Endothelial cell of umbilical vein (primary cell): ENCODE data around the gene B3GALT5. TPM values are rescaled to one million over a fixed set of nuclear protein-coding genes. Genes with fewer than 3 reads are reported as not detected.

Experiments
- BruUV-seq: library from RNA; stranded (reverse); fragments of 400-500 nt; replicated peaks from 2 replicates; lab custom pipeline; 2021; lab: Mats Ljungman, UMichigan
- CTCF ChIA-PET: fragments of 300-600, 350-600 bp; sonication (Branson Sonifier 250); formaldehyde crosslinking; loops from one replicate; lab custom pipeline; 2021; ENCODE audit warnings: antibody characterized with exemption, inconsistent platforms; lab: Charles Lee
- POLR2A ChIA-PET: fragments of 300-600, 350-600 bp; sonication (Branson Sonifier 250); formaldehyde crosslinking; loops from one replicate; lab custom pipeline; 2021; ENCODE audit warnings: antibody characterized with exemption, inconsistent platforms; lab: Charles Lee
- DNase-seq: peaks from one replicate; pipeline ENCODE4 v3.0.0-alpha.2; 2011; ENCODE audit warnings: low read depth, low spot score
- FAIRE-seq: peaks from 2 replicates; lab custom pipeline; 2011; peaks lifted over from hg19 to GRCh38; lab: Jason Lieb, UNC
- H2AFZ ChIP-seq: 2 replicates; pipeline ENCODE4 v1.6.0; 2012; ENCODE audit warnings: low read depth, low read length, control low read depth, inconsistent platforms
- H3K27ac ChIP-seq: 2 replicates; pipeline ENCODE4 v1.5.1; 2011; ENCODE audit warnings: low read depth, mild to moderate bottlenecking, control low read depth, low read length, moderate library complexity; ENCODE audit not compliant: insufficient read depth
- H3K27me3 ChIP-seq, 2 experiments: 2 replicates each; pipeline versions ENCODE4 v1.6.0 to v1.6.1; 2011; ENCODE audit warnings: low read length in 2 of 2, mixed read lengths in 1 of 2; ENCODE audit not compliant: control insufficient read depth in 2 of 2, insufficient read depth in 2 of 2
- H3K36me3 ChIP-seq, 2 experiments: 2 replicates in 1 of 2; 3 replicates in 1 of 2; pipeline ENCODE4 v1.5.1; 2011; ENCODE audit warnings: low read length in 2 of 2, mild to moderate bottlenecking in 1 of 2, moderate library complexity in 1 of 2; ENCODE audit not compliant: control insufficient read depth in 2 of 2, insufficient read depth in 2 of 2; ENCODE audit errors: extremely low read depth in 1 of 2
- H3K4me1 ChIP-seq: 3 replicates; pipeline ENCODE4 v1.5.1; 2011; ENCODE audit warnings: mild to moderate bottlenecking, low read length; ENCODE audit not compliant: control insufficient read depth, insufficient read depth; ENCODE audit errors: extremely low read depth
- H3K4me2 ChIP-seq: 2 replicates; pipeline ENCODE4 v1.6.1; 2011; ENCODE audit warnings: low read length, control low read depth, mixed read lengths; ENCODE audit not compliant: insufficient read depth
- H3K4me3 ChIP-seq, 3 experiments: fragments of 200-600 bp in 1 of 3; sonication (generic), shearing (Covaris generic) in 1 of 3; replicated peaks in 1 of 3; 2 replicates each; pipeline ENCODE4 v1.5.1; 2011 to 2016; ENCODE audit warnings: control low read depth in 3 of 3, low read length in 3 of 3, mild to moderate bottlenecking in 2 of 3, inconsistent platforms in 1 of 3, low read depth in 1 of 3, moderate library complexity in 1 of 3; ENCODE audit not compliant: insufficient read depth in 1 of 3
- H3K79me2 ChIP-seq: 2 replicates; pipeline ENCODE4 v1.6.0; 2012; ENCODE audit warnings: low read length, inconsistent platforms; ENCODE audit not compliant: control insufficient read depth, insufficient read depth
- H3K9ac ChIP-seq: replicated peaks from 2 replicates; pipeline ENCODE3; 2011; ENCODE audit warnings: low read length, control low read depth; ENCODE audit not compliant: insufficient read depth; ENCODE audit errors: extremely low read depth
- H3K9me1 ChIP-seq: replicated peaks from 3 replicates; pipeline ENCODE4 v1.6.0; 2011; ENCODE audit warnings: mild to moderate bottlenecking, low read length; ENCODE audit not compliant: control insufficient read depth, insufficient read depth; ENCODE audit errors: extremely low read depth
- H3K9me3 ChIP-seq: replicated peaks from 2 replicates; pipeline ENCODE4 v1.5.1; 2012; ENCODE audit warnings: low read length, inconsistent platforms; ENCODE audit not compliant: control insufficient read depth, insufficient read depth
- H4K20me1 ChIP-seq: replicated peaks from 2 replicates; pipeline ENCODE3; 2011; ENCODE audit warnings: mild to moderate bottlenecking, low read length; ENCODE audit not compliant: control insufficient read depth, insufficient read depth; ENCODE audit errors: extremely low read depth
- CTCF ChIP-seq, 2 donors: IDR thresholded peaks; 1 replicate in 1 of 2; 2 replicates in 1 of 2; pipeline ENCODE4 v1.5.1; 2011; ENCODE audit warnings: low read length in 2 of 2, mild to moderate bottlenecking in 2 of 2, moderate library complexity in 2 of 2, control low read depth in 1 of 2, inconsistent platforms in 1 of 2, low read depth in 1 of 2; ENCODE audit not compliant: insufficient read depth in 1 of 2; ENCODE audit errors: extremely low read depth in 1 of 2
- EZH2 ChIP-seq: IDR thresholded peaks from 2 replicates; pipeline ENCODE4 v1.6.1; 2012; ENCODE audit warnings: borderline replicate concordance, low read depth, mild to moderate bottlenecking, moderate library complexity, low read length, inconsistent platforms; ENCODE audit not compliant: severe bottlenecking
- GATA2 ChIP-seq: IDR thresholded peaks from 2 replicates; pipeline ENCODE4 v1.7.0; 2011; ENCODE audit warnings: low read depth, mild to moderate bottlenecking, moderate library complexity, mixed read lengths, low read length; ENCODE audit not compliant: insufficient read length, insufficient read depth
- JUN ChIP-seq: IDR thresholded peaks from 2 replicates; pipeline ENCODE4 v1.6.1; 2011; ENCODE audit warnings: borderline replicate concordance, low read depth; ENCODE audit not compliant: insufficient read length, insufficient read depth
- MAX ChIP-seq: IDR thresholded peaks from 2 replicates; pipeline ENCODE4 v1.6.1; 2011; ENCODE audit not compliant: insufficient read depth, insufficient read length
- MYC ChIP-seq: IDR thresholded peaks from one replicate; pipeline ENCODE4 v1.6.1; 2011; ENCODE audit warnings: mild to moderate bottlenecking, low read depth, low read length
- POLR2A ChIP-seq: IDR thresholded peaks from 2 replicates; pipeline ENCODE4 v1.6.1; 2012; ENCODE audit warnings: low read depth, mild to moderate bottlenecking, control low read depth, low read length
- dilution Hi-C: fragments of 300-500 bp; cut with MboI; formaldehyde crosslinking; loops from one replicate; pipeline ENCODE4 v1.15.0; 2019; ENCODE audit warnings: low sequenced_read_pairs; ENCODE audit not compliant: extremely low pct_ligation_motif_present
- intact Hi-C: fragments of 100-400 bp; cut with micrococcal nuclease; formaldehyde crosslinking; loops from one replicate; pipeline ENCODE4 v1.10.0; 2022
- polyA plus RNA-seq, 4 experiments: library from polyadenylated mRNA; depleted of rRNA in 3 of 4; stranded (reverse) in 3 of 4; unstranded in 1 of 4; fragments of >200 nt; gene quantifications; 2 replicates each; pipeline versions ENCODE4 v1.2.1 to v1.2.3, GENCODE V29; 2011 to 2012; ENCODE audit warnings: missing spikeins in 1 of 4
- total RNA-seq: library from RNA; stranded (reverse); gene quantifications from 2 replicates; pipeline ENCODE4 v1.2.3, GENCODE V29; 2021

Gene B3GALT5
- total and polyA plus RNA-seq, 2 donors (not counting 3 experiments of a cell fraction or from before 2014, with no cell fraction given) = 0.04 TPM; not detected in 1

- H3K4me3 ChIP-seq = no peak overlapping the region
- no peak overlapping the region for H3K9ac ChIP-seq
- no peak overlapping the region for H3K4me2 ChIP-seq
- DNase-seq = no peak
- H3K27ac ChIP-seq = no peak overlapping the region
- no peaks in the 10 kb centered on the region for H3K27me3 ChIP-seq
- no peak for FAIRE-seq
- H3K4me1 ChIP-seq = no peaks in the 10 kb centered on the region
- H4K20me1 ChIP-seq = no peaks in the 10 kb centered on the region
- no peaks in the 10 kb centered on the region for H3K9me3 ChIP-seq
- CTCF ChIA-PET = no interaction called here
- dilution Hi-C loops = no loop called here
- H2AFZ ChIP-seq = no peak overlapping the region
- POLR2A ChIA-PET = no interaction called here
- no peaks in the 10 kb centered on the region for H3K79me2 ChIP-seq
- no peak for TF ChIP-seq POLR2A
- TF ChIP-seq JUN = no peak
- TF ChIP-seq MAX = no peak
- TF ChIP-seq EZH2 = no peak
- TF ChIP-seq GATA2 = no peak
- TF ChIP-seq MYC = no peak
- TF ChIP-seq CTCF (IDR thresholded peaks at IDR 0.05; ENCODE audit: extremely low read depth in 1 of 2, insufficient read depth in 1 of 2, low read depth in 1 of 2, low read length in 2 of 2) = no peak
- no peaks in the 10 kb centered on the region for H3K36me3 ChIP-seq
- H3K9me1 ChIP-seq = no peaks in the 10 kb centered on the region
- no TSS peak for BruUV-seq
- intact Hi-C loops = no loop called here
Observed at GRCh38 chr21:39680216-39680615, 67.5 kb downstream of the B3GALT5 start.
